HG03558 (cell line): ENCODE measurements around the gene C8G.

Source experiments
- ATAC-seq: cut with Tn5 transposase; IDR thresholded peaks from one replicate; pipeline ENCODE4 v1.9.1; 2021; ENCODE audit warnings: moderate number of reproducible peaks; ENCODE audit not compliant: unreplicated experiment; ENCODE audit errors: extremely low read depth

Gene C8G

GRCh38 chr9:136944519-136945332, at the start of gene C8G, which contains the start of gene FBXW5:
Gene C8G (plus strand): TSS chr9:136945243. CDS start chr9:136945321, 78 bp downstream.
Gene FBXW5 (minus strand): TSS chr9:136944738. CDS start chr9:136944083, 655 bp downstream.
- ATAC-seq = peak; percentile 46

DNA sequence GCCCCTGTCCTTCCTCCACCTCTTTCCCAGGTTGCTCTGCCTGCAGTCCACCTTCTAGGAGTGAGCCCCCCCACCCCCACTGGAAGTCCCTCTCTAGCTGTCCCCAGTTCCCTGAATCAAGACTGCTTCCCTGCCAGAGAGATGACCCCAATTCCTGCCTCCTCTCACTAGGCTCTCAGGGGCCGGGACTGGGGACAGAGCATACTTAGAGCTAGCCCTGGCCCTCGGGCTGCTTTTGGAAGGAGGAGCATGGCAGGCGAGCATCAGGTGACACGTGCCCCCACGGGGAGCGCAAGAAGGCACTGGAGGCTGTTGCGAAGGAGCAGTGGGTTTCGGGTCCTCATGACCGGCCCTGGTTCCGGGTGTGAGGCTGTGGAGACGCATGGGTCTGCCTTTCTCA, 49.0 kb upstream of the C8G start:
- ATAC-seq = no peak

GRCh38 chr9:136898483-136899100, 46.5 kb upstream of the C8G start:
- no peak for ATAC-seq

- ATAC-seq = no peak
Observed at GRCh38 chr9:136899196-136899595, 45.8 kb upstream of the C8G start.

- no peak for ATAC-seq
Observed at GRCh38 chr9:136900556-136900955, 44.5 kb upstream of the C8G start.

- no peak for ATAC-seq
Observed at GRCh38 chr9:136900988-136901515, 44.0 kb upstream of the C8G start.

- ATAC-seq = no peak
Observed at GRCh38 chr9:136901516-136902258, 43.4 kb upstream of the C8G start.

- peak; percentile 45 for ATAC-seq
Observed at GRCh38 chr9:136902259-136902821, 42.7 kb upstream of the C8G start.

GRCh38 chr9:136903041-136903554, 41.9 kb upstream of the C8G start:
- ATAC-seq = no peak

DNA sequence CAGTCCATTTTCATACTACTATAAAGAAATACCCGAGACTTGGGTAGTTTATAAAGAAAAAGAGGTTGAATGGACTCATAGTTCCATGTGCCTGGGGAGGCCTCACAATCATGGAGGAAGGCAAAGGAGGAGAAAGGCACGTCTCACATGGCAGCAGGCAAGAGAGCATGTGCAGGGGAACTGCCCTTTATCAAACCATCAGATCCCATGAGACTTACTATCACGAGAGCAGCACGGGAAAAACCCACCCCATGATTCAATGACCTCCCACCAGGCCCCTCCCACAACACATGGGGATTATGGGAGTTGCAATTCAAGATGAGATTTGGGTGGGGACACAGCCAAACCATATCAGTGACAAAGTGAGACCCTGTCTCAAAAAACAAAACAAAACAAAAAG, 38.8 kb upstream of the C8G start:
- no peak for ATAC-seq

DNA sequence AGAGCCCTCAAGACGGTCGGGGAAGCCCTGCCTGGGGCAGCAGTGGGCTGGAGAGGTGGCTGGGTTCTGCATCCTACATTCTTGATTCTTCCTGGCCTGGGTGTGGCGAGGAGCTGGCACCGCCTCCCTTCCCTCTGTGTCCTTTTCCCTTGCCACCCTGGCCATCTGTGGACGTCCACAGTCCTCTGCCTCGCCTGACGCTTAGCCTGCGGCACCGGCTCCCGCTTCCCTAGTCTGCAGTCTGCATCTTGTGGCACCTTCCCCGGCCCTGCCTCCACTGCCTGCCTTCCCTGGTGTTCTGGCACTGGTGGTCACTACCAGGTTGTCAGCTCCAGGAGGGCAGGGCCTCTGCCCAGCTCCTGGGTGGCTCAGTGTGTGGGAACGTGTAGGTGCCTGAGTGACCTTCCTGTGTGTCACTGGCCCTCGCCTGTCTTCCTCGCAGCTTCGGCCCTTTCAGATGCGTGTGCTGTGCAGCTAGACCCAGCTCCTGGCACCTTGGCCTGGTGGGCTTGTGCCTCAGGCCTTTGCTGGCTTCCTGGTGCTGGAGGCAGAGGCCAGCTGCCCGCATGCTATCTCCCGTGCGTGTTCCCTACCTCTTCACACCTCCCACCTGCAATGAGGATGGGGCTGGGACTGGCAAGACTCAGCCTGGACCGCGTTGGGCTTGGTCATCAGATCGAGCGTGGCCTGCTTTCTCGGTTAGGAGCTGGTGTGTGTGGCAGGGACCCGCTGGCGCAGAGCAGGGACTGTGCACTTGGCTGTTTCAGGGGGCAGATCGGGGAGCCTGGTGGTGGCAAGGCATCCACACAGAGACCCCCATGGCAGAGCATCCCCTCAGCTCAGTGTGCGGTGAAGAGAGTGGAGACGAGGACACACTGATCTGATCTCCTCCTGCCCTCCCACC, 37.8 kb upstream of the C8G start:
- no peak for ATAC-seq

DNA sequence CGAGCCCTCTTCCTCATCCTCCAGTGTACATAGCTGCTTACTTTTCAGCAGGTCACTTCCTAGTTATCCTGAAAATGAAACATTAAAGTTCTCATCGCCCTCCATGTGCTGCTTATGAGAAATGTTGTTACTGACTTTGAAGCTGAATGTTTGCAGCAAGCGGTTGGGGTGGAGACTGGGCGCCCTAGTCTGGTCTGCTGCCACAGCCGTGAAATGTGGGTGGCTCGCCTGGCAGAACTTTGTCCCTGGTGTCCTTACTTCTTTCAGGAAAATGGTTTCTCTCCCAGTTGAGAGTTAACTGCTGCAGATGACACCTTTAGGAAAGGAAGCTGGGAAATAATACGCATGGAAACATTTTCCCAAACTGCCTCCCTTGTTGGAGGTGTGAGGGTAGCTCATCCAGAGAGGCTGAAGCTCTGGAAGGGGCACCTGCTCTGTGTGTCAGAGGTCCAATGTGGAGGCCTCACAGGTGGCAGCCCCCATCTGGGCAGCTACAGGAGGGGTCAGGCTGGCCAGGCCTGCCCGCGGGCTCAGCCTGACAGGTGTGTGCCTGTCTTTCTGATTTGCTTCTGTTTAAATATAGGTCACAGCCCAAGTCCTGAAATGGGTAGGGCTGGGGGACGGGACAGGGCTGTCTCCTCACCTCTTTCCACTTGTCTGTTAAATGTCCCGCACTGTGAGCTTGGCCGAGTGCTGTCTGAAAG, 34.7 kb upstream of the C8G start:
- no peak for ATAC-seq

GRCh38 chr9:136910901-136911245, 34.2 kb upstream of the C8G start:
- no peak for ATAC-seq

DNA sequence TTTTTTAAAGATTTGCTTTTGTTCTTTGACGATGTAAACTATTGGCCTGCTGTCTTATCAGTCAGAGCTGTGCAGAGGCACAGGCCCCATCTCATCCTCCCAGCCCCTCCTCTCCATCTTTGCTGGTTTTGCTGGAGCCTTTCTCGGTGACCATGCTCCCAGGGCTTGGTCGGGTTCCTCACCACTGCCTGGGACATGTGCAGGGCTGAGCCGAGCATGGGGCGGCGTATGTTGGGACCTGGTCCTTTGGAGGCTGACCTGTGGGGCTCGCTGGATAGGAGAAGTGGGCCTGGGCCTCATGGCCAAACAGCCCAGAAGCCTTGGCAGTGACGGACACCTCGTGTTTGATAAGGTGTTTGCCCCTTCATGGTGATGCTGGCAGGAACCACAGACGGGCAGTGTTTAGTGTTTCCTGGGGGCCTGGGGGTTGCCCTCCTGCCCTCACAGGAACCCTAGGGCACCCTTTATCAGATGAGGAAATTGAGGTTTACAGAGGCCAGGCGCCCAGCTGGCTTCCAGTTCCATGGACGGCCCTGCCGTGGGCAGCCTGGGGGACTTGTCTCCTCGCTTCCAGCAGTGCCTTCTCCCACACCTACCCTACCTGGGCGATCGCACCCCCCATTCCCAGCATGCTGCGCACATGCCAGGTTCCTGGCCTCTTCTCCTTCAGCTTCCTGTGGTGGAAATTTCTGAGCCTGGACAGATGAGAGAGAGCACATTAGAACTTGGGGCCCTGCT, 31.2 kb upstream of the C8G start:
- no peak for ATAC-seq

DNA sequence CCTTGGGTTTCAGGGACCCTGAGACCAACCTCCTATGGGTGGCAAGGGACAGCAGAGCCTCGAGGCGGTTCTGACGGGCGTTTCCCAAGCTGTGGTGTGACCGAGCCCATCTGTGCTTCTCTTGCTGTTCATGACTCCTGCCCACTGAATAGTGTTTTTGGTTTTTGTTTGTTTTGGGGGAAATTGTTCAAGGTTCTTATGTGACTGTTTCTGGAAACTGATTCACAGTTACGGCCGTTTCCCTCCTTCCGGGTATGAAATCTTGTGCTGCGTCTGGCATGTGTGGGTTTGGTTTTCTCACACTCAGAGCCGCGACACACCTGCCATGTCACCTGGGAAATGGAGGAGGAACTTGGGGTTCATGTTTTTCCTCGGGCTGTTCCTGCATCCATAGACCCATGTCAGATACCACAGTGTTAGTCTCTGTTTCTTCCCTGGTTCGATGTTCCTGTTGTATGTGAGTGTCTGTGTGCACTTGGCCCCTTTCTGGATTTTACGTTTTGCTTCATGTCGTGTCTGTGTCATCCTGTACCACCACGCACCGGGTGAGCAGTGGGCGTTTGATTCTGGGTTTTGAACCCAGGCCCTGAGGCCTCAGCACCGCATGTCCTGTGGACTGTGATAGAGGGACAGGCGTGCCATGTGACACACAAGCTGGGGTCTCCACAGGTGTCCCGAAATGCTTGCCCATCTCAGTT, 29.3 kb upstream of the C8G start:
- no peak for ATAC-seq

DNA sequence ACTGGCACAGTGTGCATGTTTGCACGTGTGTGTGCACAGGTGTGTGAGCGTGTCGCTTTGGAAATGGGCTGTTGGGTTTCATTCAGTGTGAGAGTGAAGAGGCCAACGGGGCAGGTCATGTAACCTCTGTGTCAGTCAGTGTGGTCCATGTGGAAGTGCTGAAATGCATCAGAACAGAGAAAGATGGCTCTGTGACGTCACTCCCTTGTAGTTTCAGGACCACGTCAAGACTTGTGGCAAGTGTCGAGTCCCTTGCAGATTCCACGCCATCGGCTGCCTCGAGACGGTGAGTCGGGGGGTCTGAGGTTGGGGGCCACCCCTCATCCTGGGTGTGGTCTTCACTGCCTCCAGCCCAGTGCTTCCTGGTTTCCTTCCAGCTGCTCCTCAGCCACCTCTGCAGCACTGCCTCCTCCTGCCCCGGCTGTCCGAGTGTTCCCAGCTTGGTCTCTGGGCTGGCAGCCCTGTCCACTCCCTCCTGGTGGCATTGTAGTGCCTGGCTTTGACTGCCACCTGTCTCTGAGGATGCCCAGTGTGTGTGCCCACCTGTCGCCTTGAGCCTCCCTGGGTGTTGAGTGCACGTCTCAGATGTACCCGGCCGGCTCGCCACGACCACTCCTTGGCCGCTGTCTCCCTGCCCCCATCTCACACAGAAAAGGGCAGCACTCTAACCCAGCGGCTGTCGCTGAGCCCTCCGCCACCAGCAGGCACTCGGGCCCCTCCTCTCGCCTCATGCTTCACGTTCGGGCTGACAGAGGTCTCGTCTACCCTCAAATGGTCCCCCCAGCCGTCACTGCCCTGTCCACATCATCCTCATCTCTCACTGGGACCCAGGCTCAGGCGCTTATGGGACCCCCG, 28.5 kb upstream of the C8G start:
- ATAC-seq = no peak

DNA sequence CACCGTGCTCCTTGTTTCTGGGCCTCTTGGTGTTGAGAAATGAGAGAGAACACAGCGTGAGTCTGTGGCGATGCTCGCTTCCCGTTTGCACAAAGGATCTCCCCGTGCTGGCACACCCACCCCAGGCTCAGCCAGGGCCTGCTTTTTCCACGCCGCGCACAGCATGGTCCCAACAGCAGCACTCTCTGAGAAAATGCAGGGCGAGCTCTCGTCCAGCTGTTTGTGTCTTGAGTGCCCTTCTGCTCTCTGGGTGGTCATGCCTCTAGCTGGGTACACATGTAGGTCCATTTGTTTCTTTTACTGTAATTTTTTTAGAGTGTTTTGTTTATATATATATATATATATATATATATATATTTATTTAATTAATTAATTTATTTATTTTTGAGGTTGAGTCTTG, 27.1 kb upstream of the C8G start:
- ATAC-seq = no peak
